ENCODE results near the gene MBD3L5.

MBD3L5 gene

GRCh38 chr19:7000816-7001215, 29.6 kb upstream of the MBD3L5 start:
- H3K4me3 ChIP-seq (ENCODE audit: low read depth, low read length, poor library complexity, severe bottlenecking), result no peak overlapping the region
- TF ChIP-seq EZH2 (IDR thresholded peaks at IDR 0.05; ENCODE audit: borderline replicate concordance, low read length) (no peak), CTCF (IDR thresholded peaks at IDR 0.05; ENCODE audit: low read length) (no peak)
- no peaks in the 10 kb centered on the region for H3F3A ChIP-seq (ENCODE audit: insufficient read depth, low read length)
- no peaks in the 10 kb centered on the region for H3K79me2 ChIP-seq (ENCODE audit: insufficient read depth, low read length)
- H2AFZ ChIP-seq (ENCODE audit: low read length), result no peak overlapping the region
- no peaks in the 10 kb centered on the region for H4K20me1 ChIP-seq (ENCODE audit: insufficient read depth, low read length)
- H3K36me3 ChIP-seq (ENCODE audit: insufficient read depth, low read length), result no peaks in the 10 kb centered on the region
- H3K4me1 ChIP-seq (ENCODE audit: insufficient read depth, low read length, severe bottlenecking), result no peaks in the 10 kb centered on the region
- H3K9me2 ChIP-seq (ENCODE audit: low read depth, low read length), result no peaks in the 10 kb centered on the region
- H3K9ac ChIP-seq (ENCODE audit: low read length), result no peak overlapping the region
- no peaks in the 10 kb centered on the region; the same call in 1 of the 2 replicates for H3K27me3 ChIP-seq (ENCODE audit: insufficient read depth, low read length)
- H3K27ac ChIP-seq (ENCODE audit: low read depth, low read length, poor library complexity, severe bottlenecking), result no peak overlapping the region
- no peaks in the 10 kb centered on the region for H3K9me3 ChIP-seq (ENCODE audit: low read length)
- H3K4me2 ChIP-seq (ENCODE audit: low read length), result no peak overlapping the region

GRCh38 chr19:7004313-7004931, 26.0 kb upstream of the MBD3L5 start:
- Histone ChIP-seq H3K27ac (ENCODE audit: low read depth, low read length, poor library complexity, severe bottlenecking) (no peak overlapping the region), H3K4me2 (ENCODE audit: low read length) (no peak overlapping the region), H3K27me3 (ENCODE audit: insufficient read depth, low read length) (no peaks in the 10 kb centered on the region; the same call in 1 of the 2 replicates), H3K79me2 (ENCODE audit: insufficient read depth, low read length) (no peaks in the 10 kb centered on the region), H3K4me1 (ENCODE audit: insufficient read depth, low read length, severe bottlenecking) (no peaks in the 10 kb centered on the region), H3K36me3 (ENCODE audit: insufficient read depth, low read length) (no peaks in the 10 kb centered on the region), H3K4me3 (ENCODE audit: low read depth, low read length, poor library complexity, severe bottlenecking) (no peak overlapping the region), H3K9ac (ENCODE audit: low read length) (no peak overlapping the region), H4K20me1 (ENCODE audit: insufficient read depth, low read length) (no peaks in the 10 kb centered on the region), H3K9me3 (ENCODE audit: low read length) (no peaks in the 10 kb centered on the region), H3F3A (ENCODE audit: insufficient read depth, low read length) (no peaks in the 10 kb centered on the region), H3K9me2 (ENCODE audit: low read depth, low read length) (no peaks in the 10 kb centered on the region), H2AFZ (ENCODE audit: low read length) (no peak overlapping the region)
- peak; percentile 81 for TF ChIP-seq CTCF (IDR thresholded peaks at IDR 0.05; ENCODE audit: low read length)
- TF ChIP-seq EZH2 (IDR thresholded peaks at IDR 0.05; ENCODE audit: borderline replicate concordance, low read length), result no peak

- Histone ChIP-seq H3K27ac (ENCODE audit: low read depth, low read length, poor library complexity, severe bottlenecking) (no peak overlapping the region), H3K36me3 (ENCODE audit: insufficient read depth, low read length) (no peaks in the 10 kb centered on the region; the same call in 1 of the 2 replicates), H3K4me3 (ENCODE audit: low read depth, low read length, poor library complexity, severe bottlenecking) (no peak overlapping the region), H3K79me2 (ENCODE audit: insufficient read depth, low read length) (no peaks in the 10 kb centered on the region), H3K27me3 (ENCODE audit: insufficient read depth, low read length) (0 out of 2 replicates have a peak, but pooled peaks cover 3% of the 10 kb centered on the region), H3F3A (ENCODE audit: insufficient read depth, low read length) (no peaks in the 10 kb centered on the region), H3K4me1 (ENCODE audit: insufficient read depth, low read length, severe bottlenecking) (no peaks in the 10 kb centered on the region), H3K9me3 (ENCODE audit: low read length) (no peaks in the 10 kb centered on the region), H3K4me2 (ENCODE audit: low read length) (no peak overlapping the region; the same call in 1 of the 2 replicates), H3K9ac (ENCODE audit: low read length) (no peak overlapping the region), H4K20me1 (ENCODE audit: insufficient read depth, low read length) (no peaks in the 10 kb centered on the region), H2AFZ (ENCODE audit: low read length) (no peak overlapping the region), H3K9me2 (ENCODE audit: low read depth, low read length) (no peaks in the 10 kb centered on the region)
- TF ChIP-seq CTCF (IDR thresholded peaks at IDR 0.05; ENCODE audit: low read length) (no peak), EZH2 (IDR thresholded peaks at IDR 0.05; ENCODE audit: borderline replicate concordance, low read length) (no peak)
These were observed 24.2 kb upstream of the MBD3L5 start for GRCh38 chr19:7006135-7006704.

Measured in OCI-LY1 (cell line).